Nephron (organoid): ENCODE measurements around the gene NACC2.

Experiments
- H3K27ac Mint-ChIP-seq, 3 experiments: 2 replicates each; pipeline ENCODE4 v1.8.0; 2020; ENCODE audit warnings: mixed read lengths in 3 of 3, mild to moderate bottlenecking in 2 of 3, moderate library complexity in 1 of 3
- H3K27me3 Mint-ChIP-seq: 2 replicates; pipeline ENCODE4 v1.8.0; 2021; ENCODE audit warnings: low read depth, mild to moderate bottlenecking, moderate library complexity, mixed read lengths
- H3K36me3 Mint-ChIP-seq: 2 replicates; pipeline ENCODE4 v1.8.0; 2020; ENCODE audit warnings: low read depth, mixed read lengths
- H3K4me1 Mint-ChIP-seq: 2 replicates; pipeline ENCODE4 v1.8.0; 2020; ENCODE audit warnings: mixed read lengths
- H3K4me3 Mint-ChIP-seq, 3 experiments: 2 replicates each; pipeline ENCODE4 v1.8.0; 2020; ENCODE audit warnings: mild to moderate bottlenecking in 3 of 3, mixed read lengths in 3 of 3, moderate library complexity in 2 of 3
- H3K9me3 Mint-ChIP-seq: 2 replicates; pipeline ENCODE4 v1.8.0; 2020; ENCODE audit warnings: mixed read lengths
- CTCF ChIP-seq, 3 experiments: fragments of 200-600 bp; sonication (generic); IDR thresholded peaks; one replicate each; pipeline ENCODE4 v1.5.0; 2021; ENCODE audit warnings: antibody characterized with exemption in 3 of 3; ENCODE audit not compliant: unreplicated experiment in 3 of 3

NACC2 gene

GRCh38 chr9:136141682-136142413, 46.8 kb upstream of the NACC2 start:
- Mint-ChIP-seq H3K9me3 (no peaks in the 10 kb centered on the region), H3K4me3 (no peak overlapping the region), H3K4me1 (peaks cover 8% of the 10 kb centered on the region), H3K36me3 (no peaks in the 10 kb centered on the region), H3K27me3 (peaks cover 27% of the 10 kb centered on the region), H3K27ac (no peak overlapping the region)
- TF ChIP-seq CTCF (IDR thresholded peaks at IDR 0.05; ENCODE audit: unreplicated experiment in 3 of 3), result no peak

GRCh38 chr9:136140966-136141365, 45.9 kb upstream of the NACC2 start:
- H3K9me3 Mint-ChIP-seq, result no peaks in the 10 kb centered on the region
- TF ChIP-seq CTCF (IDR thresholded peaks at IDR 0.05; ENCODE audit: unreplicated experiment in 3 of 3), result no peak
- peak overlapping the region in 2 of 3 experiments; percentile 86 to 94 for H3K27ac Mint-ChIP-seq

GRCh38 chr9:136140046-136140445, 45.0 kb upstream of the NACC2 start:
- no peak for TF ChIP-seq CTCF (IDR thresholded peaks at IDR 0.05; ENCODE audit: unreplicated experiment in 3 of 3)
- H3K4me3 Mint-ChIP-seq, result no peak overlapping the region
- H3K36me3 Mint-ChIP-seq, result no peaks in the 10 kb centered on the region
- no peaks in the 10 kb centered on the region for H3K9me3 Mint-ChIP-seq
- H3K27ac Mint-ChIP-seq, result no peak overlapping the region
- H3K27me3 Mint-ChIP-seq, result peaks cover 35% of the 10 kb centered on the region
- peaks cover 8% of the 10 kb centered on the region for H3K4me1 Mint-ChIP-seq

More at GRCh38 chr9:136140966-136141365, 45.9 kb upstream of the NACC2 start:
- Mint-ChIP-seq H3K27me3 (peaks cover 29% of the 10 kb centered on the region), H3K4me1 (peaks cover 8% of the 10 kb centered on the region), H3K4me3 (peak overlapping the region in 1 of 3 experiments; percentile 41), H3K36me3 (no peaks in the 10 kb centered on the region)

GRCh38 chr9:136138566-136138965, 43.5 kb upstream of the NACC2 start:
- TF ChIP-seq CTCF (IDR thresholded peaks at IDR 0.05; ENCODE audit: unreplicated experiment in 3 of 3), result peak; percentile 19 to 45 (median 24)
- Mint-ChIP-seq H3K4me3 (no peak overlapping the region), H3K9me3 (no peaks in the 10 kb centered on the region), H3K27ac (peak overlapping the region in 1 of 3 experiments; percentile 63), H3K36me3 (no peaks in the 10 kb centered on the region), H3K4me1 (peaks cover 8% of the 10 kb centered on the region), H3K27me3 (peaks cover 47% of the 10 kb centered on the region)

GRCh38 chr9:136137321-136138265, 42.5 kb upstream of the NACC2 start:
- no peak for TF ChIP-seq CTCF (IDR thresholded peaks at IDR 0.05; ENCODE audit: unreplicated experiment in 3 of 3)
- Mint-ChIP-seq H3K4me1 (peaks cover 8% of the 10 kb centered on the region), H3K4me3 (no peak overlapping the region), H3K9me3 (no peaks in the 10 kb centered on the region), H3K27me3 (peaks cover 51% of the 10 kb centered on the region), H3K27ac (no peak overlapping the region), H3K36me3 (no peaks in the 10 kb centered on the region)
